Mesenchymal stem cell (in vitro differentiated cells and primary cell): ENCODE results near the gene STARD10.
A peak's percentile ranks its signal among the peaks of the same experiment; 100 is the strongest.
"Not testable (repeated sequence)": the region's sequence is repeated elsewhere in the genome, so short reads cannot be mapped to it uniquely, and the experiment has no call there.

Source experiments
- DNase-seq: peaks from one replicate; pipeline ENCODE4 v3.0.0-alpha.2; 2013
- H2AFZ ChIP-seq: one replicate; pipeline ENCODE4 v1.6.1; 2013; ENCODE audit warnings: low read depth, mild to moderate bottlenecking, control low read depth, inconsistent platforms, low read length, moderate library complexity
- H2AK5ac ChIP-seq: 2 replicates; pipeline ENCODE4 v1.6.1; 2013; ENCODE audit warnings: low read length, moderate library complexity, mild to moderate bottlenecking, inconsistent platforms; ENCODE audit not compliant: severe bottlenecking
- H2BK120ac ChIP-seq: one replicate; pipeline ENCODE4 v1.6.1; 2013; ENCODE audit warnings: low read depth, mild to moderate bottlenecking, inconsistent platforms, low read length, moderate library complexity
- H2BK12ac ChIP-seq, 2 experiments: one replicate each; pipeline ENCODE4 v1.6.1; 2013; ENCODE audit warnings: inconsistent platforms in 2 of 2, low read length in 2 of 2, mild to moderate bottlenecking in 2 of 2, moderate library complexity in 2 of 2, control low read depth in 1 of 2
- H2BK15ac ChIP-seq: one replicate; pipeline ENCODE4 v1.6.1; 2013; ENCODE audit warnings: mild to moderate bottlenecking, low read depth, inconsistent platforms; ENCODE audit not compliant: poor library complexity, severe bottlenecking
- H2BK5ac ChIP-seq: 2 replicates; pipeline ENCODE4 v1.6.1; 2013; ENCODE audit warnings: low read depth, mild to moderate bottlenecking, low read length, control low read depth, inconsistent platforms; ENCODE audit not compliant: poor library complexity, severe bottlenecking
- H3K14ac ChIP-seq, 2 experiments: one replicate each; pipeline ENCODE4 v1.6.1; 2013; ENCODE audit warnings: inconsistent platforms in 2 of 2, low read length in 2 of 2, control low read depth in 1 of 2, mild to moderate bottlenecking in 1 of 2, moderate library complexity in 1 of 2
- H3K18ac ChIP-seq, 2 experiments: one replicate each; pipeline ENCODE4 v1.6.1; 2013; ENCODE audit warnings: inconsistent platforms in 2 of 2, low read length in 2 of 2, control low read depth in 1 of 2, low read depth in 1 of 2, mild to moderate bottlenecking in 1 of 2
- H3K23ac ChIP-seq, 2 experiments: one replicate each; pipeline ENCODE4 v1.6.1; 2013; ENCODE audit warnings: inconsistent platforms in 2 of 2, low read length in 2 of 2, mild to moderate bottlenecking in 2 of 2, moderate library complexity in 2 of 2, control low read depth in 1 of 2
- H3K27ac ChIP-seq: 2 replicates; pipeline ENCODE4 v1.5.1; 2013; ENCODE audit warnings: mild to moderate bottlenecking, moderate library complexity, low read length, control low read depth, inconsistent platforms; ENCODE audit not compliant: poor library complexity, severe bottlenecking
- H3K27me3 ChIP-seq, 2 experiments: 2 replicates each; pipeline versions ENCODE4 v1.6.1 to v1.7.0; 2013; ENCODE audit warnings: low read length in 2 of 2, mild to moderate bottlenecking in 2 of 2, moderate library complexity in 2 of 2, control low read depth in 1 of 2, inconsistent platforms in 1 of 2; ENCODE audit not compliant: control insufficient read depth in 1 of 2, insufficient read depth in 1 of 2
- H3K36me3 ChIP-seq, 2 experiments: 2 replicates each; pipeline versions ENCODE4 v1.6.1 to v1.7.0; 2013; ENCODE audit warnings: low read length in 2 of 2, control low read depth in 1 of 2, inconsistent platforms in 1 of 2, low read depth in 1 of 2, mild to moderate bottlenecking in 1 of 2; ENCODE audit not compliant: insufficient read depth in 2 of 2, control insufficient read depth in 1 of 2
- H3K4ac ChIP-seq, 2 experiments: one replicate each; pipeline ENCODE4 v1.6.1; 2013; ENCODE audit warnings: inconsistent platforms in 2 of 2, low read length in 2 of 2, mild to moderate bottlenecking in 2 of 2, moderate library complexity in 2 of 2, control low read depth in 1 of 2, low read depth in 1 of 2
- H3K4me1 ChIP-seq: 2 replicates; pipeline ENCODE4 v1.6.1; 2013; ENCODE audit warnings: low read depth, low read length, control low read depth; ENCODE audit not compliant: control insufficient read depth, insufficient read depth
- H3K4me2 ChIP-seq: 2 replicates; pipeline ENCODE4 v1.6.1; 2013; ENCODE audit warnings: low read length, mild to moderate bottlenecking, inconsistent platforms; ENCODE audit not compliant: poor library complexity, severe bottlenecking
- H3K4me3 ChIP-seq, 2 experiments: 2 replicates each; pipeline versions ENCODE4 v1.5.1 to v1.7.0; 2013; ENCODE audit warnings: low read length in 2 of 2, mild to moderate bottlenecking in 2 of 2, control low read depth in 1 of 2, low read depth in 1 of 2; ENCODE audit not compliant: insufficient read depth in 1 of 2
- H3K79me1 ChIP-seq: replicated peaks from 2 replicates; pipeline ENCODE4 v1.6.1; 2013; ENCODE audit warnings: mild to moderate bottlenecking, control low read depth, low read length, inconsistent platforms; ENCODE audit not compliant: poor library complexity, severe bottlenecking
- H3K9ac ChIP-seq: 2 replicates; pipeline ENCODE4 v1.7.0; 2013; ENCODE audit warnings: mild to moderate bottlenecking, low read length, moderate library complexity
- H3K9me3 ChIP-seq: 2 replicates; pipeline ENCODE4 v1.7.0; 2013; ENCODE audit warnings: mild to moderate bottlenecking, low read length; ENCODE audit not compliant: control insufficient read depth
- H4K8ac ChIP-seq: one replicate; pipeline ENCODE4 v1.6.1; 2013; ENCODE audit warnings: inconsistent platforms, mild to moderate bottlenecking, low read length, moderate library complexity
- H4K91ac ChIP-seq: one replicate; pipeline ENCODE4 v1.6.1; 2013; ENCODE audit warnings: mild to moderate bottlenecking, low read length, inconsistent platforms
- WGBS: methylation state at CpG from one replicate; pipeline ENCODE4 v1.1.7; 2013; ENCODE audit warnings: mixed read lengths; 5-methylcytosine and 5-hydroxymethylcytosine counted together

The STARD10 gene

GRCh38 chr11:72828081-72828567, 34.3 kb upstream of the STARD10 start:
- peak; percentile 83 for DNase-seq
- 63% methylated on average over 11 of the region's 11 CpGs for WGBS
- no peak overlapping the region for H3K23ac ChIP-seq
- peak overlapping the region; percentile 42 for H2BK120ac ChIP-seq
- no peak overlapping the region for H2BK5ac ChIP-seq
- peaks cover 2% of the 10 kb centered on the region for H3K79me1 ChIP-seq
- H3K27me3 ChIP-seq = no peaks in the 10 kb centered on the region
- peak overlapping the region; percentile 71 for H3K9ac ChIP-seq
- H3K27ac ChIP-seq = no peak overlapping the region
- peak overlapping the region in 1 of 2 experiments; percentile 89 for H3K14ac ChIP-seq
- peaks cover 31% of the 10 kb centered on the region for H3K4me1 ChIP-seq
- no peak overlapping the region for H2BK12ac ChIP-seq
- H2AFZ ChIP-seq = no peak overlapping the region
- peak overlapping the region; percentile 74 for H4K8ac ChIP-seq
- H3K9me3 ChIP-seq = no peaks in the 10 kb centered on the region
- peak overlapping the region; percentile 73 for H4K91ac ChIP-seq
- H2BK15ac ChIP-seq = no peak overlapping the region
- H3K4ac ChIP-seq = no peak overlapping the region
- H3K4me3 ChIP-seq = peak overlapping the region in 1 of 2 experiments; percentile 60
- H3K36me3 ChIP-seq = peaks cover 3 to 30% of the 10 kb centered on the region in 2 experiments
- peak overlapping the region; percentile 61 for H2AK5ac ChIP-seq
- no peak overlapping the region for H3K4me2 ChIP-seq
- H3K18ac ChIP-seq = peak overlapping the region in 1 of 2 experiments; percentile 52

DNA sequence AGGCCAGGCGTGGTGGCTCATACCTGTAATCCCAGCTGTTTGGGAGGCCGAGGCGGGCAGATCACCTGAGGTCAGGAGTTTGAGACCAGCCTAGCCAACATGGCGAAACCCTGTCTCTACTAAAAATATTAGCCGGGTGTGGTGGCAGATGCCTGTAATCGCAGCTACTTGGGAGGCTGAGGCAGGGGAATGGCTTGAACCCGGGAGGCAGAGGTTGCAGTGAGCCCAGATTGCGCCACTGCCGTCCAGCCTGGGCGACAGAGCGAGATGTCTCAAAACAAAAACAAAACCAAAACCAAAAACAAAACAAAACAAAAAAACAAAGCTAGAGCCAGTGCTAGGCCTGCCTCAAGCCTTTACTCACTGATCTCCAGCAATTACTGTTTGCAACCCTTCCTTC, 33.8 kb upstream of the STARD10 start:
- not testable (repeated sequence) for H3K9me3 ChIP-seq, H3K4ac ChIP-seq, H3K27me3 ChIP-seq, DNase-seq, H2BK12ac ChIP-seq, H2AK5ac ChIP-seq, H4K8ac ChIP-seq, H3K14ac ChIP-seq, H2BK5ac ChIP-seq, H2BK15ac ChIP-seq, H3K27ac ChIP-seq, H3K4me2 ChIP-seq, H3K23ac ChIP-seq, H2AFZ ChIP-seq, H4K91ac ChIP-seq, H2BK120ac ChIP-seq, H3K18ac ChIP-seq, H3K79me1 ChIP-seq
- peaks cover 3 to 26% of the 10 kb centered on the region in 2 experiments for H3K36me3 ChIP-seq
- 93% methylated on average over 10 of the region's 11 CpGs for WGBS
- peak overlapping the region; percentile 71 for H3K9ac ChIP-seq
- H3K4me3 ChIP-seq = peak overlapping the region in 1 of 2 experiments; percentile 60
- peaks cover 33% of the 10 kb centered on the region for H3K4me1 ChIP-seq

DNA sequence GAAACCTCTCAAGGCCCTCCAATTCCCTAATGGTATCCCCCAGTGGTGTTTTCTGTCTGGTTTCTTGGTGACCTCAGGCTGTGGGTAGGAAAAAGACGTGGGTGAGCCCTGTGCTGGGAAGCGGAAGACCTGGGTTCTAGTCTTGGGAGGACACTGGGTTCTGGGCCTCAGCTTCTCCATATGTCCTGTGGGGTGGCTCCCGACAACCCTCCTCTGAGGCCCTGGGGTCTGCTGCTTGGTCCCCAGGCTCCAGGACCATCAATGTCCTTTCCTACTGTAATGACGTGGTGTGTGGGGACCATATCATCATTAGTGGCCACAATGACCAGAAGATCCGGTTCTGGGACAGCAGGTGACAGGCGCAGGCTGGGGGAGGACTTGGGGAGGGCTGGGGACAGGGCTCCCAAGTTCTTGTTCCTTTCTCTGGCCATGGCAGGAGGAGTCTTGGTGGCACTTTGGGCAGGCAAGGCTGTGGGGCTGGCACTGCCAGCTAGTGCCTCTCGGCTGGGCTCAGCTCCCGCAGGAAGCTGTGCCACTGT, 33.2 kb upstream of the STARD10 start:
- no peak overlapping the region for H2BK5ac ChIP-seq
- H3K27me3 ChIP-seq = no peaks in the 10 kb centered on the region
- no peak overlapping the region for H2BK15ac ChIP-seq
- no peak overlapping the region for H2BK120ac ChIP-seq
- H3K9ac ChIP-seq = peak overlapping the region; percentile 40
- H2AFZ ChIP-seq = no peak overlapping the region
- H3K79me1 ChIP-seq = no peaks in the 10 kb centered on the region
- H3K4me1 ChIP-seq = peaks cover 35% of the 10 kb centered on the region
- H3K4me3 ChIP-seq = no peak overlapping the region
- no peak overlapping the region for H3K4ac ChIP-seq
- H3K14ac ChIP-seq = no peak overlapping the region
- no peak for DNase-seq
- no peak overlapping the region for H4K8ac ChIP-seq
- H4K91ac ChIP-seq = no peak overlapping the region
- peaks cover 1 to 24% of the 10 kb centered on the region in 2 experiments for H3K36me3 ChIP-seq
- H3K9me3 ChIP-seq = no peaks in the 10 kb centered on the region
- H3K18ac ChIP-seq = no peak overlapping the region
- no peak overlapping the region for H3K23ac ChIP-seq
- H2AK5ac ChIP-seq = no peak overlapping the region
- H3K27ac ChIP-seq = no peak overlapping the region
- WGBS = 95% methylated on average over 8 of the region's 8 CpGs
- no peak overlapping the region for H2BK12ac ChIP-seq
- no peak overlapping the region for H3K4me2 ChIP-seq

GRCh38 chr11:72826191-72826941, 32.5 kb upstream of the STARD10 start:
- no peak for DNase-seq
- Histone ChIP-seq H3K27ac (no peak overlapping the region), H3K79me1 (no peaks in the 10 kb centered on the region), H3K4me1 (peaks cover 34% of the 10 kb centered on the region), H4K8ac (no peak overlapping the region), H2BK5ac (no peak overlapping the region), H2AFZ (no peak overlapping the region), H3K23ac (no peak overlapping the region), H3K18ac (no peak overlapping the region), H3K4me3 (no peak overlapping the region), H3K9ac (no peak overlapping the region), H3K4me2 (no peak overlapping the region), H4K91ac (peak overlapping the region; percentile 52), H2BK12ac (no peak overlapping the region), H2BK120ac (no peak overlapping the region), H3K27me3 (no peaks in the 10 kb centered on the region), H3K9me3 (no peaks in the 10 kb centered on the region), H2BK15ac (no peak overlapping the region), H2AK5ac (no peak overlapping the region), H3K4ac (no peak overlapping the region), H3K14ac (no peak overlapping the region), H3K36me3 (peaks cover 0 to 24% of the 10 kb centered on the region in 2 experiments)
- WGBS = 94% methylated on average over 10 of the region's 15 CpGs
